ENCODE results near the gene NELL2. TPM values are rescaled to one million over a fixed set of nuclear protein-coding genes. Genes with fewer than 3 reads are reported as not detected.

The NELL2 gene
- total and polyA plus RNA-seq, 4 donors: 1.1 to 3.8 (median 1.2) TPM; not detected in 1

GRCh38 chr12:44503329-44503728 is 372.8 kb downstream of the NELL2 start:
- no peak overlapping the region for H3K4me3 ChIP-seq (ENCODE audit: low read length in 2 of 2)
- intact Hi-C loops (cut with DNase I): no loop called here
- ATAC-seq (ENCODE audit: low FRiP score) (no peak), DNase-seq (no peak)
- no peaks in the 10 kb centered on the region for H3K27me3 ChIP-seq (ENCODE audit: control insufficient read depth in 1 of 2, insufficient read depth in 2 of 2, low read length in 1 of 2)
- peaks cover 1% of the 10 kb centered on the region for H3K9me3 ChIP-seq (ENCODE audit: control insufficient read depth, low read length)
- H3K27ac ChIP-seq (ENCODE audit: low read depth in 1 of 2, low read length in 2 of 2): no peak overlapping the region
- H3K4me1 ChIP-seq (ENCODE audit: control insufficient read depth in 1 of 2, insufficient read depth in 2 of 2, low read length in 2 of 2): no peaks in the 10 kb centered on the region
- H3K36me3 ChIP-seq (ENCODE audit: control insufficient read depth in 1 of 2, insufficient read depth in 2 of 2, low read length in 1 of 2): no peaks in the 10 kb centered on the region

- H3K4me3 ChIP-seq (ENCODE audit: low read length in 2 of 2): no peak overlapping the region
- intact Hi-C loops (cut with DNase I): no loop called here
- no peak for ATAC-seq (ENCODE audit: low FRiP score)
- H3K27ac ChIP-seq (ENCODE audit: low read depth in 1 of 2, low read length in 2 of 2): no peak overlapping the region
- no peaks in the 10 kb centered on the region for H3K27me3 ChIP-seq (ENCODE audit: control insufficient read depth in 1 of 2, insufficient read depth in 2 of 2, low read length in 1 of 2)
- no peak for DNase-seq
- H3K36me3 ChIP-seq (ENCODE audit: control insufficient read depth in 1 of 2, insufficient read depth in 2 of 2, low read length in 1 of 2): no peaks in the 10 kb centered on the region
- peaks cover 1% of the 10 kb centered on the region for H3K9me3 ChIP-seq (ENCODE audit: control insufficient read depth, low read length)
- 86 to 91% methylated on average over 14 of the region's 14 CpGs for WGBS, 2 donors
- no peaks in the 10 kb centered on the region for H3K4me1 ChIP-seq (ENCODE audit: control insufficient read depth in 1 of 2, insufficient read depth in 2 of 2, low read length in 2 of 2)
These were observed 373.4 kb downstream of the NELL2 start for GRCh38 chr12:44502681-44503080.

- Histone ChIP-seq H3K27ac (ENCODE audit: low read depth in 1 of 2, low read length in 2 of 2) (no peak overlapping the region), H3K27me3 (ENCODE audit: control insufficient read depth in 1 of 2, insufficient read depth in 2 of 2, low read length in 1 of 2) (no peaks in the 10 kb centered on the region), H3K36me3 (ENCODE audit: control insufficient read depth in 1 of 2, insufficient read depth in 2 of 2, low read length in 1 of 2) (no peaks in the 10 kb centered on the region), H3K4me3 (ENCODE audit: low read length in 2 of 2) (no peak overlapping the region), H3K4me1 (ENCODE audit: control insufficient read depth in 1 of 2, insufficient read depth in 2 of 2, low read length in 2 of 2) (no peaks in the 10 kb centered on the region), H3K9me3 (ENCODE audit: control insufficient read depth, low read length) (peaks cover 1% of the 10 kb centered on the region)
- intact Hi-C loops (cut with DNase I): no loop called here
- ATAC-seq (ENCODE audit: low FRiP score) (peak; percentile 66), DNase-seq (no peak)
- WGBS, 2 donors: 97 to 98% methylated on average over 24 of the region's 24 CpGs
These were observed 375.7 kb downstream of the NELL2 start for GRCh38 chr12:44500423-44500822.

- H3K4me3 ChIP-seq (ENCODE audit: low read length in 2 of 2): no peak overlapping the region
- no peak overlapping the region for H3K27ac ChIP-seq (ENCODE audit: low read depth in 1 of 2, low read length in 2 of 2)
- H3K4me1 ChIP-seq (ENCODE audit: control insufficient read depth in 1 of 2, insufficient read depth in 2 of 2, low read length in 2 of 2): no peaks in the 10 kb centered on the region
- no peaks in the 10 kb centered on the region for H3K27me3 ChIP-seq (ENCODE audit: control insufficient read depth in 1 of 2, insufficient read depth in 2 of 2, low read length in 1 of 2)
- no peaks in the 10 kb centered on the region for H3K9me3 ChIP-seq (ENCODE audit: control insufficient read depth, low read length)
- H3K36me3 ChIP-seq (ENCODE audit: control insufficient read depth in 1 of 2, insufficient read depth in 2 of 2, low read length in 1 of 2): no peaks in the 10 kb centered on the region
- DNase-seq: no peak
- no peak for ATAC-seq (ENCODE audit: low FRiP score)
- intact Hi-C loops (cut with DNase I): no loop called here
- 61 to 63% methylated on average over 1 of the region's 1 CpG for WGBS, 2 donors
These were observed 379.1 kb downstream of the NELL2 start for GRCh38 chr12:44497044-44497443.

- ATAC-seq (ENCODE audit: low FRiP score): no peak
- Histone ChIP-seq H3K9me3 (ENCODE audit: control insufficient read depth, low read length) (peaks cover 1% of the 10 kb centered on the region), H3K36me3 (ENCODE audit: control insufficient read depth in 1 of 2, insufficient read depth in 2 of 2, low read length in 1 of 2) (no peaks in the 10 kb centered on the region), H3K4me3 (ENCODE audit: low read length in 2 of 2) (no peak overlapping the region), H3K27me3 (ENCODE audit: control insufficient read depth in 1 of 2, insufficient read depth in 2 of 2, low read length in 1 of 2) (peaks cover 0 to 1% of the 10 kb centered on the region in 2 donors), H3K27ac (ENCODE audit: low read depth in 1 of 2, low read length in 2 of 2) (no peak overlapping the region), H3K4me1 (ENCODE audit: control insufficient read depth in 1 of 2, insufficient read depth in 2 of 2, low read length in 2 of 2) (no peaks in the 10 kb centered on the region)
- DNase-seq: no peak
- intact Hi-C loops (cut with DNase I): no loop called here
These were observed 385.9 kb downstream of the NELL2 start for GRCh38 chr12:44490181-44490580.

GRCh38 chr12:44488180-44488579 is 387.9 kb downstream of the NELL2 start:
- intact Hi-C loops (cut with DNase I): no loop called here
- ATAC-seq (ENCODE audit: low FRiP score) (no peak), DNase-seq (no peak)
- H3K36me3 ChIP-seq (ENCODE audit: control insufficient read depth in 1 of 2, insufficient read depth in 2 of 2, low read length in 1 of 2): no peaks in the 10 kb centered on the region
- H3K9me3 ChIP-seq (ENCODE audit: control insufficient read depth, low read length): peaks cover 1% of the 10 kb centered on the region
- H3K27ac ChIP-seq (ENCODE audit: low read depth in 1 of 2, low read length in 2 of 2): no peak overlapping the region
- WGBS, 2 donors: 79 to 82% methylated on average over 3 of the region's 3 CpGs
- H3K27me3 ChIP-seq (ENCODE audit: control insufficient read depth in 1 of 2, insufficient read depth in 2 of 2, low read length in 1 of 2): peaks cover 0 to 1% of the 10 kb centered on the region in 2 donors
- H3K4me3 ChIP-seq (ENCODE audit: low read length in 2 of 2): no peak overlapping the region
- H3K4me1 ChIP-seq (ENCODE audit: control insufficient read depth in 1 of 2, insufficient read depth in 2 of 2, low read length in 2 of 2): no peaks in the 10 kb centered on the region

GRCh38 chr12:44484862-44485261 is 391.3 kb downstream of the NELL2 start:
- Histone ChIP-seq H3K4me1 (ENCODE audit: control insufficient read depth in 1 of 2, insufficient read depth in 2 of 2, low read length in 2 of 2) (no peaks in the 10 kb centered on the region), H3K9me3 (ENCODE audit: control insufficient read depth, low read length) (peaks cover 1% of the 10 kb centered on the region), H3K4me3 (ENCODE audit: low read length in 2 of 2) (no peak overlapping the region), H3K36me3 (ENCODE audit: control insufficient read depth in 1 of 2, insufficient read depth in 2 of 2, low read length in 1 of 2) (no peaks in the 10 kb centered on the region), H3K27ac (ENCODE audit: low read depth in 1 of 2, low read length in 2 of 2) (no peak overlapping the region), H3K27me3 (ENCODE audit: control insufficient read depth in 1 of 2, insufficient read depth in 2 of 2, low read length in 1 of 2) (peaks cover 0 to 1% of the 10 kb centered on the region in 2 donors)
- 83 to 86% methylated on average over 1 of the region's 1 CpG for WGBS, 2 donors
- DNase-seq (no peak), ATAC-seq (ENCODE audit: low FRiP score) (no peak)
- intact Hi-C loops (cut with DNase I): no loop called here

GRCh38 chr12:44477331-44477980 is 398.7 kb downstream of the NELL2 start:
- DNase-seq (no peak), ATAC-seq (ENCODE audit: low FRiP score) (no peak)
- Histone ChIP-seq H3K4me3 (ENCODE audit: low read length in 2 of 2) (no peak overlapping the region), H3K36me3 (ENCODE audit: control insufficient read depth in 1 of 2, insufficient read depth in 2 of 2, low read length in 1 of 2) (no peaks in the 10 kb centered on the region), H3K27me3 (ENCODE audit: control insufficient read depth in 1 of 2, insufficient read depth in 2 of 2, low read length in 1 of 2) (no peaks in the 10 kb centered on the region), H3K27ac (ENCODE audit: low read depth in 1 of 2, low read length in 2 of 2) (no peak overlapping the region), H3K9me3 (ENCODE audit: control insufficient read depth, low read length) (peaks cover 5% of the 10 kb centered on the region), H3K4me1 (ENCODE audit: control insufficient read depth in 1 of 2, insufficient read depth in 2 of 2, low read length in 2 of 2) (no peaks in the 10 kb centered on the region)
- intact Hi-C loops (cut with DNase I): no loop called here
- WGBS, 2 donors: 85% methylated on average over 6 of the region's 6 CpGs

GRCh38 chr12:44476683-44477082 is 399.4 kb downstream of the NELL2 start:
- no peak overlapping the region for H3K4me3 ChIP-seq (ENCODE audit: low read length in 2 of 2)
- ATAC-seq (ENCODE audit: low FRiP score) (no peak), DNase-seq (no peak)
- no peak overlapping the region for H3K27ac ChIP-seq (ENCODE audit: low read depth in 1 of 2, low read length in 2 of 2)
- peaks cover 5% of the 10 kb centered on the region for H3K9me3 ChIP-seq (ENCODE audit: control insufficient read depth, low read length)
- WGBS, 2 donors: 87 to 96% methylated on average over 2 of the region's 2 CpGs
- no peaks in the 10 kb centered on the region for H3K27me3 ChIP-seq (ENCODE audit: control insufficient read depth in 1 of 2, insufficient read depth in 2 of 2, low read length in 1 of 2)
- no peaks in the 10 kb centered on the region for H3K4me1 ChIP-seq (ENCODE audit: control insufficient read depth in 1 of 2, insufficient read depth in 2 of 2, low read length in 2 of 2)
- no peaks in the 10 kb centered on the region for H3K36me3 ChIP-seq (ENCODE audit: control insufficient read depth in 1 of 2, insufficient read depth in 2 of 2, low read length in 1 of 2)
- intact Hi-C loops (cut with DNase I): no loop called here
